Measurements from ENCODE around the gene ZNF891.

Gene ZNF891

GRCh38 chr12:133130808-133131128 is 694 bp upstream of the ZNF891 start:
- no peak for TF ChIP-seq CTCF (conservative IDR thresholded peaks at IDR 0.05; ENCODE audit: low read depth, low read length)
- no peak for DNase-seq (ENCODE audit: low read depth)
- peak overlapping the region; percentile 95 for H3K4me3 ChIP-seq (ENCODE audit: low read length)

DNA sequence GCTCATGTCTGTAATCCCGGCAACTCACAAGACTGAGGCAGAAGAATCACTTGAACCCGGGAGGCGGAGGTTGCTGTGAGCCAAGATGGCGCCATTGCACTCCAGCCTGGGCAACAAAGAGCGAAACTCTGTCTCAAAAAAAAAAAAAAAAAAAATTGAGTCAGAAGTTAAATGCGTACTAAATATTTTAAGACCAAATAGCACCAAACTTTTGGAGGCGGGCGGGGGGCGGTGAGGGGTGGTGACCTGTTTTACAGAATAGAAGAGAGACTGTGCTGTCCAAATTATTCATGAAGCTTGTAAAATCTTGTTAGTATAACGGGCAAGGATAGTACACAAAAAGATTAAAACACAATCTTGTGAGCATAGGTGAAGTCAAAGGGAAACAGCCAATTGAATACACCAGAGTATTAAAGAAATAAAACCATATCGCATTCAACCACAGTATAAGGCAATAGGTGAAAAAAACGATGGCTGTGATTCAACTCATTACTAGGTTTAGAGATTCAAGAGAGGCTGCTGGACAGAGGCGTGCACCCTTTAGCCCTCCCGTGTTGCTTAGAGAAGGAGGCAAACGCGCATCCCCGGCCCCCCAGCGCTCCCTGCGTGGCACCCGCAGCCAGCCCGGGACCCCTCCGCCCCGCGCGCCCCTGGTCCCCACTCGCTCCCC is 571 bp downstream of the ZNF891 start:
- no peak for DNase-seq (ENCODE audit: low read depth)
- TF ChIP-seq CTCF (conservative IDR thresholded peaks at IDR 0.05; ENCODE audit: low read depth, low read length): no peak
- peak overlapping the region; percentile 95 for H3K4me3 ChIP-seq (ENCODE audit: low read length)

DNA sequence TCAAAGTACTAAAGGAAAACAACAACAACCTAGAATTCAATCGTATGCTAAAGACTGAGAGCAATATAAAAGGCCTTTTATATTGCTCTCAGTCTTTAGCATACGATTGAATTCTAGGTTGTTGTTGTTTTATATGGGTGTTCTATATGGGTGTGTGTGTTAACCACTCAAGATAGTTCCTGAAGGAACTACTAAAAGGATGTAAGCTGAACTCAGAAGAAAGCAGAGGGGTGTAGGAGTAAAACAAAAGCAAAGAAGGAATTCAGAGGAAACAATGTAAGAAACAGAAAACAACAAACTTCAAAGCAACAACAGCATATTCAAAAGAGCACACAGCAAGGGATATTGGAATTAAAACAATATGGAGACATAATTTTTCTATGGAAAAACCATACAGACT is 5.4 kb downstream of the ZNF891 start:
- no peak overlapping the region for H3K4me3 ChIP-seq (ENCODE audit: low read length)
- no peak for DNase-seq (ENCODE audit: low read depth)
- TF ChIP-seq CTCF (conservative IDR thresholded peaks at IDR 0.05; ENCODE audit: low read depth, low read length): no peak

DNA sequence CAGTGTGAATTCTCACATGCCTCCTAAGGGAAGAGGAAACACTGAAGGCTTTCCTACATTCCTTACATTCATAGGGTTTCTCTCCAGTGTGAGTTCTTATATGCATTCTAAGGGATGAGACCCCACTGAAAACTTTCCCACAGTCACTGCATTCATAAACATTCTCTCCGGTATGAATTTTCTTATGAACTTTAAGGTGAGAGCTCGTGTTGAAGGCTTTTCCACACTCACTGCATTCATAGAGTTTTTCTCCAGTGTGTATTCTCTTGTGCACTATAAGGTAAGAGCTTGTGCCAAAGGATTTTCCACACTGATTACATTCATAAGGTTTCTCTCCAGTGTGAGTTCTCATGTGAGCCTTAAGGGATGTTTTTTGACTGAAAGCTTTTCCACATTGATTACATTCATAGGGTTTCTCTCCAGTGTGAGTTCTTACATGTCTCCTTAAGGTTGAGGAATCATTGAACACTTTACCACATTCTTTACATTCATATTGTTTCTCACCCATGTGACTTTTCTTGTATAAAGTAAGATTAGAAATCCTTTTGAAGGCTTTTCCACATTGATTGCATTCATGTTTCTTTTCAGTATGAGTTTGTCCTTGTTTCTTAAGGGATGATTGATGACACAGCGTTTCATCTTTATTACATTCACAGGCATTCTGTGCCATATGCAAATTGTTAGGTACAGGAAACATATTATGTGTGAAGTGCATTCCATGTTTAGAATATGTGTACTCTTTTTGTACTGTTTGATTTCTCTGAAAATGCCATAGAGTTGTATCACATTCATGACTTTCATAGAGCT is 9.5 kb downstream of the ZNF891 start:
- no peak for DNase-seq (ENCODE audit: low read depth)
- no peak overlapping the region for H3K4me3 ChIP-seq (ENCODE audit: low read length)
- no peak for TF ChIP-seq CTCF (conservative IDR thresholded peaks at IDR 0.05; ENCODE audit: low read depth, low read length)

- no peak for DNase-seq (ENCODE audit: low read depth)
- H3K4me3 ChIP-seq (ENCODE audit: low read length): no peak overlapping the region
- no peak for TF ChIP-seq CTCF (conservative IDR thresholded peaks at IDR 0.05; ENCODE audit: low read depth, low read length)
Measured at GRCh38 chr12:133108150-133108549, 21.9 kb downstream of the ZNF891 start.

DNA sequence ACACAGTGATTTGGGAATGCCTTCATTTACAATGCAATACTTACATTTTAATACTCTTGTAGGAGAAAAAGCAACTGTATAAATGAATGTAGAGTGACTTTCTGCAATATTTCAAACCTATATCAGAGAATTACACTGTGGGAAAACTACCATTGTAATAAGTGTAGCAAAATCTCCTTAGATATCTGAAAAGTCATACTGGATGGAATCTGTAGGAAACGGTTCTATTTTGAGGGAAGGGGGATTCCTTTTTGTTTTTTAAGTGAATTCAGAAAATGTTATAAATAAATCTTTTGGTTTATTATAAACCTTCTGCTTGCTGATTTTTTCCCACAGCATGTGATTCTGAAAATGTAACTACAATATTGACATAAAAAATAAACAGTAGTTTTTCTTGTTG is 23.0 kb downstream of the ZNF891 start:
- H3K4me3 ChIP-seq (ENCODE audit: low read length): no peak overlapping the region
- no peak for TF ChIP-seq CTCF (conservative IDR thresholded peaks at IDR 0.05; ENCODE audit: low read depth, low read length)
- no peak for DNase-seq (ENCODE audit: low read depth)

DNA sequence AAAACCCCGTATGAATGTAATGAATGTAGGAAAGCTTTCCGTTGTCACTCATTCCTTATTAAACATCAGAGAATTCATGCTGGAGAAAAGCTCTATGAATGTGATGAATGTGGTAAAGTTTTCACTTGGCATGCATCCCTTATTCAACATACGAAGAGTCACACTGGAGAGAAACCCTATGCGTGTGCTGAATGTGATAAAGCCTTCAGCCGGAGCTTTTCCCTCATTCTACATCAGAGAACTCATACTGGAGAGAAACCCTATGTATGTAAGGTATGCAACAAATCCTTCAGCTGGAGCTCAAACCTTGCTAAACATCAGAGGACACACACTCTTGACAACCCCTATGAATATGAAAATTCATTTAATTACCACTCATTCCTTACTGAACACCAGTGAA is 23.8 kb downstream of the ZNF891 start:
- no peak for TF ChIP-seq CTCF (conservative IDR thresholded peaks at IDR 0.05; ENCODE audit: low read depth, low read length)
- DNase-seq (ENCODE audit: low read depth): no peak
- no peak overlapping the region for H3K4me3 ChIP-seq (ENCODE audit: low read length)
